ENCODE data around the gene FRAT2. TPM values are rescaled to one million over a fixed set of nuclear protein-coding genes. Genes with fewer than 3 reads are reported as not detected.

Gene FRAT2
- total and polyA plus RNA-seq, 10 of the 15 experiments (the other 5 are each of a cell fraction or from before 2014, with no cell fraction given), result 0.69 to 5.9 (median 3.8) TPM

GRCh38 chr10:97366572-97366971 is 32.0 kb upstream of the FRAT2 start:
- DNase-seq (ENCODE audit: low read depth, low spot score), result no peak
- CTCF ChIA-PET, result no interaction called here
- 91% methylated on average over 11 of the region's 11 CpGs for WGBS (ENCODE audit: insufficient coverage, insufficient replicate concordance, low lambda C conversion rate, missing lambda C conversion rate)

More at GRCh38 chr10:97366572-97366971, 32.0 kb upstream of the FRAT2 start:
- ATAC-seq, result no peak
- H3K36me3 ChIP-seq (ENCODE audit: control insufficient read depth in 2 of 2, insufficient read depth in 2 of 2, low read length in 1 of 2), result peaks cover 10 to 22% of the 10 kb centered on the region in 2 experiments
- ChIA-PET RAD21 (ENCODE audit: unreplicated experiment) (no interaction called here), SMC1A (ENCODE audit: uncharacterized antibody, unreplicated experiment) (no interaction called here), POLR2A (no interaction called here)
- no peaks in the 10 kb centered on the region for H4K20me1 ChIP-seq (ENCODE audit: control insufficient read depth, insufficient read depth)
- no peaks in the 10 kb centered on the region for H3K79me2 ChIP-seq (ENCODE audit: control insufficient read depth, insufficient read depth, low read length)
- in situ Hi-C loops (cut with MboI) (no loop called here), intact Hi-C loops (cut with micrococcal nuclease; ENCODE audit: unreplicated experiment) (no loop called here)
- H2AFZ ChIP-seq (ENCODE audit: control insufficient read depth, low read depth, low read length), result no peak overlapping the region
- no TSS peak for BruUV-seq (replicated peaks)
- no peak overlapping the region for H3K4me3 ChIP-seq
- no peak overlapping the region for H3K27ac ChIP-seq (ENCODE audit: control insufficient read depth, insufficient read depth)
- TF ChIP-seq NR2F1 (conservative IDR thresholded peaks at IDR 0.05) (no peak), E2F8 (IDR thresholded peaks at IDR 0.05; ENCODE audit: low read depth, partially characterized antibody) (no peak), ESRRA (IDR thresholded peaks at IDR 0.05; ENCODE audit: low read length) (no peak), SREBF1 (IDR thresholded peaks at IDR 0.05; ENCODE audit: low read length) (no peak), STAT3 (IDR thresholded peaks at IDR 0.05; ENCODE audit: low read depth, low read length) (no peak)
- no peaks in the 10 kb centered on the region for H3K9me3 ChIP-seq (replicated peaks; ENCODE audit: control insufficient read depth, insufficient read depth, low read length)
- no peak overlapping the region for H3K9ac ChIP-seq (ENCODE audit: control insufficient read depth, insufficient read depth, low read length)
- no peaks in the 10 kb centered on the region; the same call in 1 of the 2 replicates for H3K4me1 ChIP-seq (ENCODE audit: control insufficient read depth, insufficient read depth, low read length)
- H3K4me2 ChIP-seq (ENCODE audit: control insufficient read depth, insufficient read depth), result no peak overlapping the region
- no peak for FAIRE-seq
- H3K27me3 ChIP-seq (replicated peaks in 1 of 2; ENCODE audit: control insufficient read depth in 2 of 2, insufficient read depth in 2 of 2, low read length in 1 of 2), result no peaks in the 10 kb centered on the region
